Prostate gland (tissue), 2 donors: ENCODE measurements around the gene BAIAP2. TPM values are rescaled to one million over a fixed set of nuclear protein-coding genes. Genes with fewer than 3 reads are reported as not detected.

Experiments used
- DNase-seq: peaks from one replicate; pipeline ENCODE4 v3.0.0-alpha.2; 2019; ENCODE audit warnings: low spot score
- H3K27ac ChIP-seq, 2 donors: fragments of 200-600 bp; sonication (generic); 2 replicates each; pipeline ENCODE4 v1.5.1; 2017 to 2019
- H3K27me3 ChIP-seq: fragments of 200-600 bp; sonication (generic); replicated peaks from 2 replicates; pipeline ENCODE4 v1.5.1; 2019; ENCODE audit not compliant: insufficient read depth
- H3K36me3 ChIP-seq, 2 donors: fragments of 200-600 bp; sonication (generic); 1 replicate in 1 of 2; 2 replicates in 1 of 2; pipeline versions ENCODE4 v1.5.1 to v1.8.1; 2017 to 2019
- H3K4me1 ChIP-seq: fragments of 200-600 bp; sonication (generic); replicated peaks from 2 replicates; pipeline ENCODE4 v1.5.1; 2019
- H3K4me3 ChIP-seq, 2 donors: fragments of 200-600 bp; sonication (generic); 2 replicates each; pipeline ENCODE4 v1.5.1; 2017 to 2019
- H3K9me3 ChIP-seq: fragments of 200-600 bp; sonication (generic); 2 replicates; pipeline ENCODE4 v1.5.1; 2017
- CTCF ChIP-seq, 4 experiments: fragments of 200-600 bp in 2 of 4; fragments of 450-650 bp in 2 of 4; sonication (generic) in 2 of 4; IDR thresholded peaks; 1 replicate in 3 of 4; 2 replicates in 1 of 4; pipeline ENCODE4 v1.5.1; 2016 to 2019; ENCODE audit warnings: antibody characterized with exemption in 4 of 4, mild to moderate bottlenecking in 2 of 4, moderate library complexity in 2 of 4
- POLR2A ChIP-seq: fragments of 450-650 bp; IDR thresholded peaks from one replicate; pipeline ENCODE4 v1.6.1; 2016; ENCODE audit warnings: antibody characterized with exemption, mild to moderate bottlenecking
- POLR2AphosphoS5 ChIP-seq: sonication (generic); formaldehyde crosslinking; IDR thresholded peaks from one replicate; pipeline ENCODE4 v1.6.1; 2017; ENCODE audit warnings: antibody characterized with exemption
- WGBS: methylation state at CpG from one replicate; pipeline ENCODE4 v1.1.5; 2018; 5-methylcytosine and 5-hydroxymethylcytosine counted together
- intact Hi-C: fragments of 100-400 bp; cut with DNase I; formaldehyde crosslinking; loops from one replicate; pipeline ENCODE4 v1.14.2; 2022
- total RNA-seq, 2 donors: library from RNA; depleted of rRNA; stranded (reverse); fragments of >200 nt; gene quantifications; one replicate each; pipeline ENCODE4 v1.1.0, GENCODE V29; 2016

Gene BAIAP2
- total RNA-seq, 2 donors from 2014 or later: 125 to 148 TPM

DNA sequence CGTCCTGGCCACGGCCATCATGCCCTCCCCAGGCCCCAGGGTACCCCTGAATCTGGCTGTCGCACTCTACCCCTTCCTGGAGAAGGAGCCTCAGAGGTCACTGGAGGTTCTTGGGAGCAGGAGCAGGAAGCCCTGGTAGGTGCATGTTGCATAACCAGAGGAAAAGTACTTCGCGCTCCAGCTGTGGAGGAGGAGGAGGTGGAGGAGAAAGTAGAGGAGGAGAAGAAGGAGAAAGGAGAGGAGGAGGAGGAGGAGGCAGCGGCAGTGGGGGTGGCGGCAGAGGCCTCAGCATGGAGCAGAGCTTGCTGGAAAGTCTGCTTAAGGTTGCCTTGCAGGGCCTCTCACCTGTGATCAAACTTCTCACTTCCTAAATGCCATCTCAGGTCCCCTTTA lies 61.8 kb downstream of the BAIAP2 start:
- Histone ChIP-seq H3K27ac (peak overlapping the region; percentile 73 to 76), H3K36me3 (peaks cover 0 to 14% of the 10 kb centered on the region in 2 donors), H3K27me3 (no peaks in the 10 kb centered on the region), H3K9me3 (no peaks in the 10 kb centered on the region), H3K4me1 (peaks cover 22% of the 10 kb centered on the region), H3K4me3 (no peak overlapping the region)
- WGBS: 66% methylated on average over 7 of the region's 7 CpGs
- TF ChIP-seq CTCF (IDR thresholded peaks at IDR 0.05) (no peak), POLR2AphosphoS5 (no peak)
- intact Hi-C loops: loop anchor here (1.0 to 5.0 kb wide), 4 partner anchors 39 to 106 kb away; partner anchors contain the start of genes BAIAP2 and CHMP6
- DNase-seq: no peak

DNA sequence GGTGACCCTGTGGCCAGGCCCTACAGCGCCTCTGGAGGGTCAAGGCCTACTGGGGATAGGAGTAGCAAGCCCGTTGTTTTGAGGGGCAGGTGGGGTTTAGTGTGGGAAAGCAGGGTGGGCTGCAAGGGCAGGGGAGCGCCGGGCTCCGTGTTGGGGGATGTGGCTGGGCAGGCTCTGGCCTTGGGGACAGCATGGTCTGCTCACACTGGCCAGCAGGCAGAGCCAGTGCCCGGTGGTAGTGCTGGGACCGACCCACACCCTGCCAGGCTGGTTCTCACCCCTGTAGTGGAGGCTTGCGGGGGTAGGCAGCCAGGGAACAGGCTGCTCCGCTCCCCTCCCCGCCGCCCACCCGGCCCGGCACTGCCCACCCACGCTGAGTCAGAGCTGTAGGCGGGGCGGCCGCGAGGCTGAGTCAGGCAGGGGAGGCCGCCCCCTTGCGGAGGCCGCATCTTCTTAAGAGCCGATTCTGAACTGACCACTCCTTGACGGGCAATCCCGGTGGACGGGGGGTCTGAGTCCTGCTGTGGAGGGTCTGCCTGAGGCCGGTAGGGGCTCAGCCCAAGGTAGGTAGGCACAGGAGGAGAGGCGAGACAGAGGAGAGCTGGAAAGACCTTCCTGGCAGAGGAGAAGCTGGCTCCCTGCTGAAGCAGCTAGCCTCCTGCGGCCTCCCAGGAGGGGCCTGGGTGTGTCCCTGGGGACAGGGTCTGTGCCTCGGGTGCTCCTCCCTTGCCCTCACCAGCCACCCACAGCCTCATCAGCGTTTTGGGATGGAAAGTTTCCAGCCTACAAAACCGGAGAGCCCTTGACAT lies 62.4 kb downstream of the BAIAP2 start:
- peak; percentile 73 for DNase-seq
- H3K27ac ChIP-seq: peak overlapping the region; percentile 73 to 76
- 13% methylated on average over 26 of the region's 31 CpGs for WGBS
- H3K4me3 ChIP-seq: no peak overlapping the region
- peak; percentile 68 to 87 (median 84) for TF ChIP-seq CTCF (IDR thresholded peaks at IDR 0.05)
- TF ChIP-seq POLR2AphosphoS5: no peak
- TF ChIP-seq POLR2A: peak; percentile 23
- intact Hi-C loops: loop anchor here (1.0 to 5.0 kb wide), 4 partner anchors 40 to 107 kb away; partner anchors contain the start of genes BAIAP2 and CHMP6
- no peaks in the 10 kb centered on the region for H3K27me3 ChIP-seq
- H3K9me3 ChIP-seq: no peaks in the 10 kb centered on the region
- peaks cover 19% of the 10 kb centered on the region for H3K4me1 ChIP-seq
- H3K36me3 ChIP-seq: peaks cover 0 to 14% of the 10 kb centered on the region in 2 donors

DNA sequence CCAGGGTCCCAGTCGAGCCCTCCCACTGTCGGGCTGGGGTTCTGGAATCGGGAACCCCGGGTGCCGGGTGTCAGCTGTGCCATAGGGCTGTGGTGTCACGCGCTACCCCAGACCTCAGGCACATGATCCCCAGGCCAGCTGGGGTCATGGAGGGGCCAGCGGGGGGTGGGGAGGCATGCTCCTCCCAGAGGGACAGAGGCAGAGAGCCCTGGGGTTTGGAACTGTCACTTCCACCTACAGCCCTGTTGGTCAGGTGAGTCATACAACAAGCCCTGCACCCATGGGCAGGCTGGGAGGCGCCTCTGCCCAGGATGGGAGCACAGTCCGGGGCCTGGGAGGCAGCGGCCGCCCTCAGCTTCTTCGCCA lies 63.0 kb downstream of the BAIAP2 start:
- Histone ChIP-seq H3K4me1 (peaks cover 17% of the 10 kb centered on the region), H3K27ac (peak overlapping the region; percentile 73 to 76), H3K27me3 (no peaks in the 10 kb centered on the region), H3K4me3 (no peak overlapping the region), H3K36me3 (peaks cover 0 to 14% of the 10 kb centered on the region in 2 donors), H3K9me3 (no peaks in the 10 kb centered on the region)
- DNase-seq: no peak
- intact Hi-C loops: loop anchor here (1.0 to 5.0 kb wide), 4 partner anchors 41 to 107 kb away; partner anchors contain the start of genes BAIAP2 and CHMP6
- TF ChIP-seq POLR2A (no peak), CTCF (IDR thresholded peaks at IDR 0.05) (no peak), POLR2AphosphoS5 (no peak)
- 70% methylated on average over 13 of the region's 13 CpGs for WGBS

DNA sequence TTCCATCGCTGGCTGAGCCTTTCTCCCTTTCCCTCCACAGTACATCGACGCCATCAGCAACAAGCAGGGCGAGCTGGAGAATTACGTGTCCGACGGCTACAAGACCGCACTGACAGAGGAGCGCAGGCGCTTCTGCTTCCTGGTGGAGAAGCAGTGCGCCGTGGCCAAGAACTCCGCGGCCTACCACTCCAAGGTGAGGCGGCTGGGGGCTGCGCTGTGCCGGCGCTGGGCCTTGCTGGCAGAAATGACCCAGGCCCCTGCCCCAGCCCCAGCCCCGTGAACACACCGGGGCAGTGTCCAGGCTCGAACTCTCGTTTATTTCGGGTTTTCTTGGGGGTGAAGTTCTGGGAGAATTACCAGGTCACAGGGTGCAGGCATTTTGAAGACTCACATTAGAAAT lies 64.9 kb downstream of the BAIAP2 start:
- intact Hi-C loops: loop anchor here (5.0 kb wide), 1 partner anchor 43 kb away; no protein-coding TSS in a partner anchor
- no peak for DNase-seq
- 96% methylated on average over 23 of the region's 23 CpGs for WGBS

More for the DNA sequence above, 64.9 kb downstream of the BAIAP2 start:
- H3K36me3 ChIP-seq: peaks cover 6 to 25% of the 10 kb centered on the region in 2 donors
- H3K4me3 ChIP-seq: no peak overlapping the region
- H3K4me1 ChIP-seq: peaks cover 17% of the 10 kb centered on the region
- H3K27me3 ChIP-seq: no peaks in the 10 kb centered on the region
- no peak for TF ChIP-seq POLR2AphosphoS5
- TF ChIP-seq CTCF (IDR thresholded peaks at IDR 0.05): no peak
- no peak for TF ChIP-seq POLR2A
- H3K27ac ChIP-seq: no peak overlapping the region
- no peaks in the 10 kb centered on the region for H3K9me3 ChIP-seq
